Medulla oblongata (tissue), 1 donor: Measurements from ENCODE around the gene FUT6.
"Not testable (repeated sequence)": the region's sequence is repeated elsewhere in the genome, so short reads cannot be mapped to it uniquely, and the experiment has no call there.

Source experiments
- DNase-seq: peaks from one replicate; pipeline ENCODE4 v3.0.0-alpha.2; 2015; ENCODE audit errors: extremely low spot score

FUT6 gene

GRCh38 chr19:5839065-5840017 lies at the start of gene FUT6:
TSS of gene FUT6 (minus strand) at chr19:5839702. CDS start at chr19:5832567, 7,135 bp downstream.
- DNase-seq, result no peak

- DNase-seq, result not testable (repeated sequence)
Measured at GRCh38 chr19:5884065-5884811, 44.7 kb upstream of the FUT6 start.

GRCh38 chr19:5883157-5883873 lies 43.8 kb upstream of the FUT6 start:
- not testable (repeated sequence) for DNase-seq

- DNase-seq, result no peak
Measured at GRCh38 chr19:5882421-5882968, 43.0 kb upstream of the FUT6 start.

- no peak for DNase-seq
Measured at GRCh38 chr19:5881543-5882299, 42.2 kb upstream of the FUT6 start.

GRCh38 chr19:5880604-5881078 lies 41.1 kb upstream of the FUT6 start:
- no peak for DNase-seq

GRCh38 chr19:5880196-5880595 lies 40.7 kb upstream of the FUT6 start:
- DNase-seq, result no peak

GRCh38 chr19:5877882-5878281 lies 38.4 kb upstream of the FUT6 start:
- DNase-seq, result no peak

GRCh38 chr19:5877427-5877826 lies 37.9 kb upstream of the FUT6 start:
- DNase-seq, result no peak

GRCh38 chr19:5874496-5874895 lies 35.0 kb upstream of the FUT6 start:
- DNase-seq, result not testable (repeated sequence)

- DNase-seq, result no peak
Measured at GRCh38 chr19:5873617-5874199, 34.2 kb upstream of the FUT6 start.

- no peak for DNase-seq
Measured at GRCh38 chr19:5870986-5871394, 31.5 kb upstream of the FUT6 start.

GRCh38 chr19:5867201-5868136 lies 28.0 kb upstream of the FUT6 start:
- no peak for DNase-seq

GRCh38 chr19:5865772-5866171 lies 26.3 kb upstream of the FUT6 start:
- DNase-seq, result no peak

GRCh38 chr19:5864725-5865486 lies 25.4 kb upstream of the FUT6 start:
- no peak for DNase-seq

GRCh38 chr19:5864013-5864720 lies 24.7 kb upstream of the FUT6 start:
- DNase-seq, result no peak

- DNase-seq, result no peak
Measured at GRCh38 chr19:5863030-5863665, 23.6 kb upstream of the FUT6 start.
